Sigmoid colon (tissue), 4 donors: ENCODE data around the gene TBC1D2B.

Experiments
- POLR2AphosphoS5 ChIP-seq, 4 donors: sonication (generic); formaldehyde crosslinking; IDR thresholded peaks; one replicate each; pipeline ENCODE4 v1.6.1; 2017; ENCODE audit warnings: antibody characterized with exemption in 4 of 4
- TF ChIP-seq, protein P1 (sequence below), 4 experiments: fragments of 450-650 bp in 3 of 4; fragments of 200-600 bp in 1 of 4; IDR thresholded peaks; one replicate each; pipeline ENCODE4 v1.5.1; 2016 to 2019; ENCODE audit warnings: antibody characterized with exemption in 4 of 4, mild to moderate bottlenecking in 3 of 4, moderate library complexity in 2 of 4

GRCh38 chr15:78097667-78098066 lies 20.2 kb upstream of the TBC1D2B start:
- TF ChIP-seq, protein P1, sequence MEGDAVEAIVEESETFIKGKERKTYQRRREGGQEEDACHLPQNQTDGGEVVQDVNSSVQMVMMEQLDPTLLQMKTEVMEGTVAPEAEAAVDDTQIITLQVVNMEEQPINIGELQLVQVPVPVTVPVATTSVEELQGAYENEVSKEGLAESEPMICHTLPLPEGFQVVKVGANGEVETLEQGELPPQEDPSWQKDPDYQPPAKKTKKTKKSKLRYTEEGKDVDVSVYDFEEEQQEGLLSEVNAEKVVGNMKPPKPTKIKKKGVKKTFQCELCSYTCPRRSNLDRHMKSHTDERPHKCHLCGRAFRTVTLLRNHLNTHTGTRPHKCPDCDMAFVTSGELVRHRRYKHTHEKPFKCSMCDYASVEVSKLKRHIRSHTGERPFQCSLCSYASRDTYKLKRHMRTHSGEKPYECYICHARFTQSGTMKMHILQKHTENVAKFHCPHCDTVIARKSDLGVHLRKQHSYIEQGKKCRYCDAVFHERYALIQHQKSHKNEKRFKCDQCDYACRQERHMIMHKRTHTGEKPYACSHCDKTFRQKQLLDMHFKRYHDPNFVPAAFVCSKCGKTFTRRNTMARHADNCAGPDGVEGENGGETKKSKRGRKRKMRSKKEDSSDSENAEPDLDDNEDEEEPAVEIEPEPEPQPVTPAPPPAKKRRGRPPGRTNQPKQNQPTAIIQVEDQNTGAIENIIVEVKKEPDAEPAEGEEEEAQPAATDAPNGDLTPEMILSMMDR (IDR thresholded peaks at IDR 0.05), result no peak
- no peak for TF ChIP-seq POLR2AphosphoS5 (IDR thresholded peaks at IDR 0.05)
